COLO829 (cell line): Measurements from ENCODE around the gene LRIG1.

ENCODE experiments used
- DNase-seq: peaks from one replicate; pipeline ENCODE4 v3.0.0; 2012; ENCODE audit warnings: low spot score

Gene LRIG1

DNA sequence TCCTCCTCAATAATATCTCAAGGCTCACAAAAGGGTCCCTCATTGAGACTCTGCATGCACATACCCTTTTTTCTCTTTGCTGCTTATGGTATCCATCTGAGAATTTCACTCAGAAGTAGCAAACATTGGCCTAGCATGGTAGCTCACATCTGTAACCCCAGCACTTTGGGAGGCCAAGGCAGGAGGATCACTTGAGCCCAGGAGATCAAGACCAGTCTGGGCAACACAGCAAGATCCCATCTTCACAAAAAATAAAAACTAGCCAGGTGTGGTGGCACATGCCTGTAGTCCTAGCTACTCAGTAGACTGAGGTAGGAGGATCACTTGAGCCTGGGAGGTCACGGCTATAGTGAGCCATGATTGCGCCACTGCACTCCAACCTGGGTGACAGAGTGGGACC, 11.7 kb downstream of the LRIG1 start:
- DNase-seq, result no peak

DNA sequence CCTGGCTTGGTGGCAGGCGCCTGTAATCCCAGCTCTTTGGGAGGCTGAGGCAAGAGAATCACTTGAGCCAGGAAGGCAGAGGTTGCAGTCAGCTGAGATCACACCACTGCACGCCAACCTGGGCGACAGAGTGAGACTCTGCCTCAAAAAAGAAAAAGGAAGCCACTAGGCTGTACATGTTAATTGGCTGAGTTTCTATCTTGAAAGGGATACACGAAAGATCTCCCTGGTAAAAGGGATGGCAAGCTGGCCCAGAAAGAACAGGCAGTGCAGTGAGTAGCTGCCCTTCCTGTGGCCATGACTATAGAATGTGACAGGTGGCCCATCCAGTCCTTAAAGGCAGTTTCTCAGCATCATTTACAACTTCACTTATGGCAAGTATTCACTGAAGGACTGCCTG, 12.3 kb downstream of the LRIG1 start:
- no peak for DNase-seq

DNA sequence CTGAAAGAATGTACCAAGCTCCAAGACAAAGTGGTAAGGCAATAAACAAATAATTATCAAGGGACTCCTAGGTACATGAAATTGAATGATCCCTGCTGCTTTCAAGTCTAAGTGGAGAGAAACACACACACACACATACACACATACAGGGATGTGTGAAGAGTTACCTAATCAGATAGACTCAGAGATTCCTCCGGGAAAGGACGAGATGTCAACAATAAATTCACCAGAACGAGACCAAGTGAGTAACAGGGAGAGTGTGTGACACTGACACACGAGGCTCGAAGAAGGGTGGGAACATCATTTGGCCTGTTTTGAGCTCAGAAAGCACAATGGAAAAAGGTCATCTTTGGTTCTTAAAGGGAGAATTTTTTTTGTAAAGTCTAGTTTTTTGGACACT, 13.4 kb downstream of the LRIG1 start:
- DNase-seq, result no peak

- DNase-seq, result no peak
Measured at GRCh38 chr3:66486646-66487045, 14.2 kb downstream of the LRIG1 start.

DNA sequence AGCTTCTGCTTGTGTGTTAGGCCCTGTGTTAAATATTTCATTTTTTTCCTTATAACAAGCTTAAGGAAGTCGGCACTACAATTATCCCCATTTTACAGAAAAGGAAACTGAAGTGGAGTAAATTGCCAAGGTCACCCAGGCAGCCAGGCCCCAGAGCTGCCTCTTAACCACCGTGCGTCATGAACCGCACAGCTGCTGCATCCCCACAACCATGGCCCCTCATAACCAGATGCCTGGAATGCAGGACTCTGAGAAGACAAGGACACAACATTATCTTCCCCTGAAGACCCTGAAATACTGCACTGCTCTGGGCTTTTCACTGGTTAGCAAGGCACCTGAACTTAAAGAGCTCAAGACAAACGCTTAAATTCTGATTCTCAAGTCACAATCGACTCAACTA, 14.6 kb downstream of the LRIG1 start:
- DNase-seq, result no peak

GRCh38 chr3:66485291-66485968, 15.4 kb downstream of the LRIG1 start:
- no peak for DNase-seq

DNA sequence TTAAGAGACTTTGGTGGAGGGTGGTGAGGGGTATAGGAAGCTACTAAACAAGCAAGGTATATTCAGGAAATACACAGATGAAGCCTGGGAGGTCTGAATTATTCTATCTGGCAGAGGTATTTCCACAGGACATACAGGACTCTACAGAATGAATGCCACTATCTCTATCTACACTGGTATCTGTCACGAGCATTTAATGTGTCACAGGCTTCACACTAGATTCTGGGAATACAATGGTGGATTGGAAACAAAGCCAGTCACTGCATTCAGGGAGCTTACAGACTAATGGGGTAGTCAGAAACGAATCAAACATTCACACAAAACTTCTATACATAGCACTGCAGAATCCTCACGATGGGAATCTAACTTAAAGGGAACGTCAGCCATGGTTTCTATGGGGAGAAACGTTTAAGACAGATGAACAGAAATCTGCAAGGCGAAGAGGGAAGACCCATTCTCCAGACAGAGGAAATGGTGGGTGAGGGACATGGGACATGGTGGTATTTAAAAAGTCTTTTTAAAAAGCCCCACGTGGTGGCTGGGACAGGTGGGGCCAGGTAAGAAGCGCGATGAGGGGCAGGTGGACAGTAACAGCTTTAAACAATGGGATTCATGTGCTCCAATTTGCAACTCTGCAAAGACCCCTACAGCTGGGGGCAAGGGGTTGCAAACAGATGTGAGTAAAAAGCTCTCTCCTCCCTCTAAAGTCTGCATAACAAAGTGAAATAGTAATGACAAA, 16.5 kb downstream of the LRIG1 start:
- no peak for DNase-seq

DNA sequence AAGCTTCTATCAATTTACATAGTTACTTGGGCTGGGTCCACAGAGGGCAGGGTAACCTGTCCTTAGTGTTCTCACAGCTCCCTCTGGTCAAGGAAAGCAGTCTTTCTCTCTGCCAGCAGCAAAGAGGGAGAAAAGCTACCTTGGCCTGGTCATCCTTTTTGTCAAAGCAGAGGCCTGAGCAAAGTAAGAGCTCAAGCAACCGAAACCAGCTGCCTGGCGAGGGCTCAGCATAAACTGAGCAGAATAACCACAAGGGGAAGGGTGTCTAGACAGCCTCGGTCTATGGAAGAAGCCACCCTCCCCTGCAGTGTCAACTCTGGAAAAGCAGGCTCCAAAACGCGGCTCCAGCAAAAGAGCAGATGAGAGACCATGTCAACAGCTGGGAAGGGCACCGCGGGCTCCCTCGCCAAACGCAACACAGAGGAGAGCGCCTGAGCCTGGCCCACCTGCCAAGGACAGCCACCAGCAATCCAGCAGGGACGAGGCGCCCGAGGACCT, 17.4 kb downstream of the LRIG1 start:
- no peak for DNase-seq

DNA sequence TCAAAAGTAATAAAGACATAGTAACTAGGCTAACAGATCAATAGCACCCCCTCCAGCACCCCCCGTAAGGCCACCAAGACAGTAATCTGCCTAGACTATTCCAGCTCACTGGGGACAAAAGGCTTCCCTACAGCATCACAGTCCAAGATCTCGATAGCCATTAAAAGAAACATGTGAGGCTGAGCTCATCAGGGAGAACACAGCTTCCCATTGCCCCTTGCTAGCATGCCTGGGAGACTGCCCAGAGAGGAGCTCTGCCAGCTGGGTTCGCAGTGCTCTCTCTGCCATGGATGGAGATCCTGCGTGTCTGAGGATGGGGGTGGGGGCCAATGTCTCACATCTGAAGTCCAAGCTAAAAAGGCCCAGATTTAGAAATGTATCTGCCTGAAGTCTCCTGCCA, 17.8 kb downstream of the LRIG1 start:
- peak; percentile 37 for DNase-seq

- no peak for DNase-seq
Measured at GRCh38 chr3:66482018-66482404, 18.8 kb downstream of the LRIG1 start.

- no peak for DNase-seq
Measured at GRCh38 chr3:66481071-66482017, 19.5 kb downstream of the LRIG1 start.

- DNase-seq, result no peak
Measured at GRCh38 chr3:66480666-66481065, 20.2 kb downstream of the LRIG1 start.

DNA sequence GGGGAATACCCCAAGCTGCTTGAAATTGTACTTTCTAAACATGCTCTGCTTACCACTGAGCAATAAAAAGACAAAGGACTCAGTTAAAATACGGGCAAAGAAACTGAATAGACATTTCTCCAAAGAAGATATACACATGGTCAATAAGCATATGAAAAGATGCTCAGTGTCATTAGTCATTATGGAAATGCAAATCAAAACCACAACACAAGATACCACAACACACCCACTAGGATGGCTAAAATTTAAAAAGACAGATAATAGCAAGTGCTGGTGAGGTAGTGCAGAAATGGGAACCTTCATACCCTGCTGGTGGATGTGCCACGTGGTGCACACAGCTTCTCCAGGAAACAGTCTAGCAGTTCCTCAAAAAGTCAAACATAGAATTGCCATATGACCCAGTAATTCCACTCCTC, 21.3 kb downstream of the LRIG1 start:
- DNase-seq, result no peak

- no peak for DNase-seq
Measured at GRCh38 chr3:66478960-66479359, 21.9 kb downstream of the LRIG1 start.

- no peak for DNase-seq
Measured at GRCh38 chr3:66477856-66478255, 23.0 kb downstream of the LRIG1 start.

DNA sequence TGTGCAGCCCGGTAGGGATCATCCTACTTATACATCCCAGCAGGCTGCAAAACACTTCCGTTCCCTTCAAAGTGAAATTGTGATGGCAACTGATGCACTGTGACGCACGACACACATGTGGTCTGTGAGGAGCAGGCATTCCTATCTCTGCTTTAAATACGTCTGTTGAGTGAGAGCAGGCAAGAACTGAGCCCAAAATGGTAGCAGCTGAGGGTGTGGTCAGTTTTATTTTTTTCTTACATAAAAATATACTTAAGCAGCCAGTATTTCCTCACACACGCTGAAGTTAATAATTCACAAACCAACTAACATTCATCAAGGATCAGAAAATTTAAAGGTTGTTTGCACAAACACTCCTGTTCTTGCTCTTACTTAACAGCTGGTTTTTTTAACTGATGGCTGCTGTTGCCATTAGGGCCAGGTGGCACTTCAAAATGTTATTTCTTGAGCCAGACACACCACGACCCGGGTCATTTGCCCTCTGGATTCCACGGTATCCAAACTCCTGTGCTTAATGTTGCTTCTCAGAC, 23.9 kb downstream of the LRIG1 start:
- DNase-seq, result no peak

GRCh38 chr3:66475386-66476020, 25.3 kb downstream of the LRIG1 start:
- no peak for DNase-seq

GRCh38 chr3:66473692-66474091, 27.1 kb downstream of the LRIG1 start:
- no peak for DNase-seq

DNA sequence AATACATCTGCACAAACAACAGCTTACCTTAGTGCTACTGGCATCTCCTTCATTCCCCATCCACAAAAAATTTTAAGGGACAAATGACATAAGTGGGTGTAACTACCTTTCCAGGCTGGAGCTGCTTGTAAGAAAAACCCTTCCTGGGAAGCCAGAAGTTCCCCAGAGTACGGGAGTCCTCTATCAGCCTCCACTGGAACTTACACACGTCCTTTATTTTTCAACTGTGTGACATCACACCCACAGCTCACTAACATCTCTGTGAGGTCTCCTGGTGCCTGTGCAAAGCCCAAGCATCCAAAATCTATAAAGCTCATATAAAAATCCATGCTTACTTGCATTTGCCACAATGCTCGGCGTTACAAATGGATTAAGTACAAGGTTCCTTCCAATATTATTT, 27.6 kb downstream of the LRIG1 start:
- no peak for DNase-seq

DNA sequence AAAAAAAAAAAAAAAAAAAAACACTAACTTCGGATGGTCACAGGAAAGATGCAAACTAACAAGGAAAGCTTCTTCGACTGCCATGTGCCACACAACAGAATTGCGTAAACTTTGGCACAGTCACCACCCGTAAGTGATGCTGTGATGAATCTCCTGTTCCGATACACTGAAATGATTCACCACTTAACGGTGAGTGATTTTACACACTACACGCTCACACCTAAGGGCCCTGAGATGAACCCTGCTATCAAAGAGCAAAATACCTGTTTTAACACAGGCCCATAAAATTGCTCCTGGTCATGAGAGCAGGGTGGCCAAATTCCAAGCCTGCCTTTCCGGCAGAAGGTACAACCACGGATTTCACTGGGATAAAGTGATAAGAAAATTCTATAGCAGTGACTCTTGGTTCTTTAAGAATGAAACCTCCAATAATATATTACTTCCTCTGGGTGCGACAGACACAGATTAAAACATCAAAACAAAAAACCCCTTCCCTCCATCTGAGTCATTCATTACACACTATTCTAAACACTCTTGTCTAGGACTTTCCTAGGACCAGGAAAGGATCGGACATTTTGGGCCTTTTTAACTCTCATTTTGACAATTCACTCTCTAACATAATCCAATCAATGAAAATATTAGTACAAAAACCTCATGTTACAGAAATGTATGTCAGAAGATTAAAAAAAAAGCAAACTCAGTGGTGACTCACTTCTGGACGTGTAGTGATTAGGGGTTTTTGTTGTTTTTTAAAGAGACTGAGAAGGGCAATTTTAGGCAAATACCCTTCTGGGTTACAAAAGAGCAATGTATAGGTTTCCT, 28.3 kb downstream of the LRIG1 start:
- no peak for DNase-seq
